Measurements from ENCODE around the gene SLIRP. TPM values are rescaled to one million over a fixed set of nuclear protein-coding genes. Genes with fewer than 3 reads are reported as not detected.

Gene SLIRP
- total and polyA plus RNA-seq, 2 of the 4 experiments (the other 2 are of a cell fraction) = 226 to 244 TPM

GRCh38 chr14:77763316-77763715, 55.4 kb downstream of the SLIRP start:
- Histone ChIP-seq H2AK9ac (replicated peaks; ENCODE audit: low read depth, low read length, poor library complexity) (no peak overlapping the region), H2BK20ac (ENCODE audit: low read depth, low read length) (no peak overlapping the region), H4K20me1 (ENCODE audit: insufficient read depth, low read length) (peaks cover 12% of the 10 kb centered on the region), H2BK5ac (ENCODE audit: low read depth, low read length, poor library complexity, severe bottlenecking) (no peak overlapping the region), H3K36me3 (ENCODE audit: control insufficient read depth, insufficient read depth, low read length) (peaks cover 1% of the 10 kb centered on the region; the same call in 1 of the 2 replicates), H3K56ac (ENCODE audit: extremely low read depth, insufficient read depth, low read length) (no peak overlapping the region), H3K4me1 (ENCODE audit: control insufficient read depth, insufficient read depth, low read length) (peaks cover 2% of the 10 kb centered on the region; the same call in 1 of the 2 replicates), H3K9me1 (ENCODE audit: insufficient read depth, low read length) (peaks cover 7% of the 10 kb centered on the region; the same call in 1 of the 2 replicates), H3K23ac (ENCODE audit: low read depth, low read length) (no peak overlapping the region), H3K27ac (ENCODE audit: insufficient read depth, low read length) (no peak overlapping the region), H3K27me3 (ENCODE audit: control insufficient read depth, insufficient read depth, low read length) (no peaks in the 10 kb centered on the region), H2AK5ac (ENCODE audit: low read depth, low read length) (no peak overlapping the region), H2BK15ac (ENCODE audit: low read depth, low read length) (no peak overlapping the region), H3K4me2 (ENCODE audit: low read depth, low read length) (no peak overlapping the region), H2BK120ac (ENCODE audit: low read depth, low read length) (no peak overlapping the region), H3K4me3 (ENCODE audit: insufficient read depth, low read depth, low read length) (no peak overlapping the region), H4K5ac (ENCODE audit: low read depth, low read length) (no peak overlapping the region), H3K14ac (replicated peaks; ENCODE audit: low read depth, low read length) (no peak overlapping the region), H3K79me1 (ENCODE audit: low read depth in 1 of 2, low read length in 2 of 2) (peaks cover 11 to 23% of the 10 kb centered on the region in 2 experiments), H4K91ac (ENCODE audit: insufficient read depth, low read depth, low read length) (no peak overlapping the region), H3K4ac (ENCODE audit: low read depth, low read length) (no peak overlapping the region), H3K18ac (ENCODE audit: low read depth, low read length) (no peak overlapping the region), H2AFZ (replicated peaks; ENCODE audit: low read length, poor library complexity) (no peak overlapping the region), H3K9me3 (ENCODE audit: control insufficient read depth, insufficient read depth, low read length) (no peaks in the 10 kb centered on the region), H3K9ac (ENCODE audit: low read depth, low read length) (no peak overlapping the region), H4K8ac (ENCODE audit: low read depth in 2 of 2, low read length in 2 of 2) (no peak overlapping the region)
- in situ Hi-C loops (cut with MboI; ENCODE audit: low sequenced_read_pairs) (no loop called here), dilution Hi-C loops (cut with HindIII; ENCODE audit: low sequenced_read_pairs, unreplicated experiment) (no loop called here), intact Hi-C loops (cut with micrococcal nuclease) (loop anchor here (5.0 kb wide), 1 partner anchor 804 kb away; no protein-coding TSS in a partner anchor)
- DNase-seq (no peak), ATAC-seq (ENCODE audit: low read depth) (no peak)
- POLR2A ChIA-PET (ENCODE audit: unreplicated experiment) = no interaction called here
- no TSS peak for BruUV-seq (replicated peaks)
- CTCF ChIA-PET = no interaction called here
- TF ChIP-seq MAFK (IDR thresholded peaks at IDR 0.05; ENCODE audit: low read depth, low read length) (no peak), NFE2L2 (IDR thresholded peaks at IDR 0.05; ENCODE audit: low read depth, low read length) (no peak), POLR2A (IDR thresholded peaks at IDR 0.05; ENCODE audit: low read depth, low read length) (no peak)
- WGBS, 2 experiments (ENCODE audit: extremely low coverage in 2 of 2, insufficient read length in 1 of 2) = no CpG with 5 or more reads among the region's 1 CpG
